Mesenchymal stem cell (in vitro differentiated cells and primary cell): ENCODE data around the gene GLDC.
A peak's percentile ranks its signal among the peaks of the same experiment; 100 is the strongest.
"Not testable (repeated sequence)": the region's sequence is repeated elsewhere in the genome, so short reads cannot be mapped to it uniquely, and the experiment has no call there.

Source experiments
- DNase-seq: peaks from one replicate; pipeline ENCODE4 v3.0.0-alpha.2; 2013
- H2AFZ ChIP-seq: one replicate; pipeline ENCODE4 v1.6.1; 2013; ENCODE audit warnings: low read depth, mild to moderate bottlenecking, control low read depth, inconsistent platforms, low read length, moderate library complexity
- H2AK5ac ChIP-seq: 2 replicates; pipeline ENCODE4 v1.6.1; 2013; ENCODE audit warnings: low read length, moderate library complexity, mild to moderate bottlenecking, inconsistent platforms; ENCODE audit not compliant: severe bottlenecking
- H2BK120ac ChIP-seq: one replicate; pipeline ENCODE4 v1.6.1; 2013; ENCODE audit warnings: low read depth, mild to moderate bottlenecking, inconsistent platforms, low read length, moderate library complexity
- H2BK12ac ChIP-seq, 2 experiments: one replicate each; pipeline ENCODE4 v1.6.1; 2013; ENCODE audit warnings: inconsistent platforms in 2 of 2, low read length in 2 of 2, mild to moderate bottlenecking in 2 of 2, moderate library complexity in 2 of 2, control low read depth in 1 of 2
- H2BK15ac ChIP-seq: one replicate; pipeline ENCODE4 v1.6.1; 2013; ENCODE audit warnings: mild to moderate bottlenecking, low read depth, inconsistent platforms; ENCODE audit not compliant: poor library complexity, severe bottlenecking
- H2BK5ac ChIP-seq: 2 replicates; pipeline ENCODE4 v1.6.1; 2013; ENCODE audit warnings: low read depth, mild to moderate bottlenecking, low read length, control low read depth, inconsistent platforms; ENCODE audit not compliant: poor library complexity, severe bottlenecking
- H3K14ac ChIP-seq, 2 experiments: one replicate each; pipeline ENCODE4 v1.6.1; 2013; ENCODE audit warnings: inconsistent platforms in 2 of 2, low read length in 2 of 2, control low read depth in 1 of 2, mild to moderate bottlenecking in 1 of 2, moderate library complexity in 1 of 2
- H3K18ac ChIP-seq, 2 experiments: one replicate each; pipeline ENCODE4 v1.6.1; 2013; ENCODE audit warnings: inconsistent platforms in 2 of 2, low read length in 2 of 2, control low read depth in 1 of 2, low read depth in 1 of 2, mild to moderate bottlenecking in 1 of 2
- H3K23ac ChIP-seq, 2 experiments: one replicate each; pipeline ENCODE4 v1.6.1; 2013; ENCODE audit warnings: inconsistent platforms in 2 of 2, low read length in 2 of 2, mild to moderate bottlenecking in 2 of 2, moderate library complexity in 2 of 2, control low read depth in 1 of 2
- H3K27ac ChIP-seq: 2 replicates; pipeline ENCODE4 v1.5.1; 2013; ENCODE audit warnings: mild to moderate bottlenecking, moderate library complexity, low read length, control low read depth, inconsistent platforms; ENCODE audit not compliant: poor library complexity, severe bottlenecking
- H3K27me3 ChIP-seq, 2 experiments: 2 replicates each; pipeline versions ENCODE4 v1.6.1 to v1.7.0; 2013; ENCODE audit warnings: low read length in 2 of 2, mild to moderate bottlenecking in 2 of 2, moderate library complexity in 2 of 2, control low read depth in 1 of 2, inconsistent platforms in 1 of 2; ENCODE audit not compliant: control insufficient read depth in 1 of 2, insufficient read depth in 1 of 2
- H3K36me3 ChIP-seq, 2 experiments: 2 replicates each; pipeline versions ENCODE4 v1.6.1 to v1.7.0; 2013; ENCODE audit warnings: low read length in 2 of 2, control low read depth in 1 of 2, inconsistent platforms in 1 of 2, low read depth in 1 of 2, mild to moderate bottlenecking in 1 of 2; ENCODE audit not compliant: insufficient read depth in 2 of 2, control insufficient read depth in 1 of 2
- H3K4ac ChIP-seq, 2 experiments: one replicate each; pipeline ENCODE4 v1.6.1; 2013; ENCODE audit warnings: inconsistent platforms in 2 of 2, low read length in 2 of 2, mild to moderate bottlenecking in 2 of 2, moderate library complexity in 2 of 2, control low read depth in 1 of 2, low read depth in 1 of 2
- H3K4me1 ChIP-seq: 2 replicates; pipeline ENCODE4 v1.6.1; 2013; ENCODE audit warnings: low read depth, low read length, control low read depth; ENCODE audit not compliant: control insufficient read depth, insufficient read depth
- H3K4me2 ChIP-seq: 2 replicates; pipeline ENCODE4 v1.6.1; 2013; ENCODE audit warnings: low read length, mild to moderate bottlenecking, inconsistent platforms; ENCODE audit not compliant: poor library complexity, severe bottlenecking
- H3K4me3 ChIP-seq, 2 experiments: 2 replicates each; pipeline versions ENCODE4 v1.5.1 to v1.7.0; 2013; ENCODE audit warnings: low read length in 2 of 2, mild to moderate bottlenecking in 2 of 2, control low read depth in 1 of 2, low read depth in 1 of 2; ENCODE audit not compliant: insufficient read depth in 1 of 2
- H3K79me1 ChIP-seq: replicated peaks from 2 replicates; pipeline ENCODE4 v1.6.1; 2013; ENCODE audit warnings: mild to moderate bottlenecking, control low read depth, low read length, inconsistent platforms; ENCODE audit not compliant: poor library complexity, severe bottlenecking
- H3K9ac ChIP-seq: 2 replicates; pipeline ENCODE4 v1.7.0; 2013; ENCODE audit warnings: mild to moderate bottlenecking, low read length, moderate library complexity
- H3K9me3 ChIP-seq: 2 replicates; pipeline ENCODE4 v1.7.0; 2013; ENCODE audit warnings: mild to moderate bottlenecking, low read length; ENCODE audit not compliant: control insufficient read depth
- H4K8ac ChIP-seq: one replicate; pipeline ENCODE4 v1.6.1; 2013; ENCODE audit warnings: inconsistent platforms, mild to moderate bottlenecking, low read length, moderate library complexity
- H4K91ac ChIP-seq: one replicate; pipeline ENCODE4 v1.6.1; 2013; ENCODE audit warnings: mild to moderate bottlenecking, low read length, inconsistent platforms
- WGBS: methylation state at CpG from one replicate; pipeline ENCODE4 v1.1.7; 2013; ENCODE audit warnings: mixed read lengths; 5-methylcytosine and 5-hydroxymethylcytosine counted together

Gene GLDC

GRCh38 chr9:6655036-6655435 is 9.5 kb upstream of the GLDC start:
- Histone ChIP-seq H3K9me3 (no peaks in the 10 kb centered on the region), H3K4ac (no peak overlapping the region), H4K8ac (no peak overlapping the region), H3K79me1 (no peaks in the 10 kb centered on the region), H3K4me1 (no peaks in the 10 kb centered on the region), H2BK15ac (no peak overlapping the region), H2AFZ (no peak overlapping the region), H3K23ac (no peak overlapping the region), H2BK5ac (no peak overlapping the region), H3K27me3 (peaks cover 4 to 20% of the 10 kb centered on the region in 2 experiments), H3K36me3 (no peaks in the 10 kb centered on the region), H2BK12ac (no peak overlapping the region), H2BK120ac (no peak overlapping the region), H3K14ac (no peak overlapping the region), H2AK5ac (no peak overlapping the region), H4K91ac (no peak overlapping the region), H3K4me3 (no peak overlapping the region), H3K27ac (no peak overlapping the region), H3K18ac (no peak overlapping the region), H3K9ac (no peak overlapping the region), H3K4me2 (no peak overlapping the region)
- WGBS = 96% methylated on average over 6 of the region's 7 CpGs
- DNase-seq = no peak

DNA sequence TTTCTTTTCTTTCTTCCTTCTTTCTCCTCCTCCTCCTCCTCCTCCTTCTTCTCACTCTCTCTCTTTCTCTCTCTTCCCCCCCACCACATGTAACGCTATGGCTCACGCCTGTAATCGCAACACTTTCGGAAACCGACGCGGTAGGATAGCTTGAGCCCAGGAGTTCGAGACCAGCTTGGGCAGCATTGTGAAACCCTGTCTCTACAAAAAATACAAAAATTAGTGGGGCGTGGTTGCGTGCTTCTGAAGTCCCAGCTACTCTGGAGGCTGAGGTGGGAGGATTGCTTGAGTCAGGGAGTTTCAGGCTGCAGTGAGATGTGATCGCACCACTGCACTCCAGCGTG is 736 bp upstream of the GLDC start:
- no peak overlapping the region for H3K18ac ChIP-seq

DNA sequence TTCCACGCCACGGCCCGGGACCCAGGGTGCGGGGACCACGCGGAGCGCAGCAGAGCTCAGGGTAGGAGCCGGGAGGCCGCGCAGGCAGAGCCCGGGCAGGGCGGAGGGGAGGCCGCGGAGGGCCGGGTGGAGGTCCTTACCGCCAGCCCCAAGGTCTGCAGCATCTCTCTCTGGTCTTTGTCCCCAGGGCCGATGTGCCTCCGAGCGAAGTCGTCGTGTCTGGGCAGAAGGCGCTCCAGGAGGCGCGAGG is 499 bp downstream of the GLDC start:
- Histone ChIP-seq H3K4me1 (peaks cover 13% of the 10 kb centered on the region), H3K4me2 (peak overlapping the region; percentile 86), H3K4me3 (peak overlapping the region in 1 of 2 experiments; percentile 65), H3K27me3 (peaks cover 67 to 85% of the 10 kb centered on the region in 2 experiments)
- not testable (repeated sequence) for H3K27ac ChIP-seq, H2BK5ac ChIP-seq, H3K23ac ChIP-seq, H3K4ac ChIP-seq, H4K8ac ChIP-seq, DNase-seq, H3K79me1 ChIP-seq, H3K36me3 ChIP-seq, H2AFZ ChIP-seq, H3K9ac ChIP-seq, H2BK15ac ChIP-seq, H3K9me3 ChIP-seq, H3K18ac ChIP-seq, H3K14ac ChIP-seq, H4K91ac ChIP-seq, H2BK120ac ChIP-seq, H2BK12ac ChIP-seq, H2AK5ac ChIP-seq
- WGBS = 4% methylated on average over 17 of the region's 24 CpGs

More for the DNA sequence above, 736 bp upstream of the GLDC start:
- H3K9me3 ChIP-seq = no peaks in the 10 kb centered on the region
- H2AK5ac ChIP-seq = no peak overlapping the region
- H2BK120ac ChIP-seq = no peak overlapping the region
- peaks cover 58 to 75% of the 10 kb centered on the region in 2 experiments for H3K27me3 ChIP-seq
- no peak overlapping the region for H3K4me2 ChIP-seq
- H3K4ac ChIP-seq = no peak overlapping the region
- no peak overlapping the region for H4K91ac ChIP-seq
- no peak for DNase-seq
- H3K9ac ChIP-seq = no peak overlapping the region
- H2BK5ac ChIP-seq = no peak overlapping the region
- H2BK15ac ChIP-seq = no peak overlapping the region
- no peak overlapping the region for H3K14ac ChIP-seq
- H3K23ac ChIP-seq = no peak overlapping the region
- no peak overlapping the region for H4K8ac ChIP-seq
- peak overlapping the region in 1 of 2 experiments; percentile 63 for H3K4me3 ChIP-seq
- H3K27ac ChIP-seq = no peak overlapping the region
- no peak overlapping the region for H2BK12ac ChIP-seq
- H3K36me3 ChIP-seq = no peaks in the 10 kb centered on the region
- peaks cover 13% of the 10 kb centered on the region for H3K4me1 ChIP-seq
- no peak overlapping the region for H2AFZ ChIP-seq
- no peaks in the 10 kb centered on the region for H3K79me1 ChIP-seq
- WGBS = 27% methylated on average over 12 of the region's 12 CpGs

- Histone ChIP-seq H3K79me1 (no peaks in the 10 kb centered on the region), H2BK5ac (no peak overlapping the region)
Measured at GRCh38 chr9:6644346-6645104, 1.0 kb downstream of the GLDC start.

More at GRCh38 chr9:6644346-6645104, 1.0 kb downstream of the GLDC start:
- Histone ChIP-seq H2AK5ac (no peak overlapping the region), H2AFZ (no peak overlapping the region), H3K23ac (no peak overlapping the region), H3K4me2 (peak overlapping the region; percentile 86), H3K9ac (no peak overlapping the region), H3K4me1 (peaks cover 13% of the 10 kb centered on the region), H2BK120ac (no peak overlapping the region), H3K18ac (no peak overlapping the region), H3K4me3 (peak overlapping the region in 1 of 2 experiments; percentile 65), H3K4ac (no peak overlapping the region), H4K91ac (no peak overlapping the region), H2BK15ac (no peak overlapping the region), H3K14ac (no peak overlapping the region), H2BK12ac (no peak overlapping the region), H3K27me3 (peaks cover 67 to 89% of the 10 kb centered on the region in 2 experiments), H3K36me3 (no peaks in the 10 kb centered on the region), H3K27ac (no peak overlapping the region), H4K8ac (no peak overlapping the region), H3K9me3 (no peaks in the 10 kb centered on the region)
- 4% methylated on average over 26 of the region's 26 CpGs for WGBS
- DNase-seq = no peak
